Right ventricle myocardium inferior (tissue), 1 donor: ENCODE results near the gene STARD13. TPM values are rescaled to one million over a fixed set of nuclear protein-coding genes. Genes with fewer than 3 reads are reported as not detected.

Source experiments
- ATAC-seq: fragments of 200-7000 bp; cut with Tn5 transposase; one replicate; pipeline ENCODE4 v1.9.1; 2020; ENCODE audit warnings: mild to moderate bottlenecking, moderate library complexity
- DNase-seq: peaks from one replicate; pipeline ENCODE4 v3.0.0; 2021; ENCODE audit errors: missing footprints
- intact Hi-C: fragments of 100-400 bp; cut with DNase I; formaldehyde crosslinking; loops from one replicate; pipeline ENCODE4 v1.11.0; 2022
- total RNA-seq: library from RNA; stranded (reverse); fragmentation: NEBNext Ultra II Directional; extraction: Animal tissue kit (Norgen Biotek cat#: 25700); gene quantifications from one replicate; pipeline ENCODE4 v1.2.1, GENCODE V29; 2021
- donor health status: DM: no; HTN: yes; CAD: no; lungs with severe emphysema.

Gene STARD13
- total RNA-seq, 1 donor from 2014 or later, result 36.4 TPM

DNA sequence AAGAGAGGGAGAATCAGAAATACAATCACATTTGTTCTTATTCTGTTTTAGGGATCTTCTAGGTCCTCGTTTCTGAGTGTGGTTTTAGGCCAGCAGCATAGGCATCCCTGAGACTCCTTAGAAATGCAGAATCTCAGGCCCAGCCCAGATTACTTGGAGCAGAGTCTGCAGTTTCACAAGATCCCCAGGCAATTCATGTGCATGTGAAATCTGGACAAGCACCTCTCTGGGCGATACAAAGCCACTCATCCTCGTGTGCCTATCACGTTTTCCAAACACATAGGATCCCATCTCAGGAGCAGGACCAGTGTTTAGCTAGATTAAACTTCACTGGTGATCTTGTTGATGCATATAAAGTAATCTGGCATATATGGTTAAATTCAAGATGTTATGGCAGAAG lies 182.1 kb downstream of the STARD13 start:
- ATAC-seq, result no peak
- intact Hi-C loops, result no loop called here
- DNase-seq, result no peak

DNA sequence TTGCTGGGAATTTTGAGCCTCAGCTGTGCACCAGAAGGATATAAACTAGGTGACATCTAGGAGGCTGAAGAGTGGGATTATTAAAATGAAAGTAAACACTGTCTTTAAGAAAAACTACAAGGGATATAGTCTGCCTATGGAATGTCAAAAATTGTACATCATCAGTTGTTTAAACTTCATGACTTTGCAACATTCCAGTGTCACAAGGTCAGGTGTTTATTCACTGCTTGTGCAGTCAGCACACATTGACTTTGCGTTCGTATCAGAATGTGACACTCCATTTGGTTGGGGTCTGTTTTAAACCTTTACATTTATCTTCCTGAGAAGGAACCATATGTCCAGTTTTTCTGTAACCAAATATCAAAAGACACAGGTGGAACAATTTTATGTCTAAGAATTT lies 183.7 kb downstream of the STARD13 start:
- no peak for ATAC-seq
- DNase-seq, result no peak
- intact Hi-C loops, result no loop called here

DNA sequence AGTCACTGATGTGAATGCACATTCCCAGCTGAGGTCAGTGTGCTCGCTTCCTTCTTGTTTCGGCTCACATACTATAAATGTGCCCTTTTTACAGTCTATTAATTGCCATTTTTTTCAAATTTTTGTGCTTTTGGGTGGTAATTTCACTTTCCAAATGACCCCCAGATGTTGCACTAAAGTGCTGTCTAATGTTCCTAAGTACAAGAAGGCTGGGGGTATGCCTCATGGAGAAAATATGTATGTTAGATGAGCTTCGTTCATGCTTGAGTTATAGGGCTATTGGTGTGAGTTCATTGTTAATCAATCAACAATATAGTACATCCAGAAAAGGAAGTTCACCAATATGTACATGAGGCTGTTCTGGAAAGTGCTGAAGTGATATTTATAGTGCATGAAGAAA lies 184.7 kb downstream of the STARD13 start:
- intact Hi-C loops, result no loop called here
- no peak for ATAC-seq
- no peak for DNase-seq

DNA sequence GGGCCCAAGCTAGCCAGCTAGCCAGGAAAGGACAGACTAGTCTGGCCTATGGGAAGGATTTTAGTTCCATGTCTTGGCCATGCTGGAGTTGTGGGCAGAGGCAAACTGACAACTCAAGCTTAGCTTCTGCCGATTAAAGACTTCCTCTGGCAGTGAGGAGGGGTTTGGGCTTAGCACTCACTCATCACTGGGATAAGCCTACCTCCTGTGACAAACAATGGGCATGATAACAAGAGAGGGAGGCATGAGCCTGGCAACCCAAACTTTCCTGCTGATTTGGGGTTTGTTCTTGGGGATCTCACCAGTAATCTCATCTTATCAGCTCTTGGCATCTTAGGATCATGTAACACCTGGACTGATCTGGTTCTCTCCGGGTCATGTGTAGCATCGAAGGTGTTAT lies 185.7 kb downstream of the STARD13 start:
- no peak for ATAC-seq
- intact Hi-C loops, result no loop called here
- no peak for DNase-seq

DNA sequence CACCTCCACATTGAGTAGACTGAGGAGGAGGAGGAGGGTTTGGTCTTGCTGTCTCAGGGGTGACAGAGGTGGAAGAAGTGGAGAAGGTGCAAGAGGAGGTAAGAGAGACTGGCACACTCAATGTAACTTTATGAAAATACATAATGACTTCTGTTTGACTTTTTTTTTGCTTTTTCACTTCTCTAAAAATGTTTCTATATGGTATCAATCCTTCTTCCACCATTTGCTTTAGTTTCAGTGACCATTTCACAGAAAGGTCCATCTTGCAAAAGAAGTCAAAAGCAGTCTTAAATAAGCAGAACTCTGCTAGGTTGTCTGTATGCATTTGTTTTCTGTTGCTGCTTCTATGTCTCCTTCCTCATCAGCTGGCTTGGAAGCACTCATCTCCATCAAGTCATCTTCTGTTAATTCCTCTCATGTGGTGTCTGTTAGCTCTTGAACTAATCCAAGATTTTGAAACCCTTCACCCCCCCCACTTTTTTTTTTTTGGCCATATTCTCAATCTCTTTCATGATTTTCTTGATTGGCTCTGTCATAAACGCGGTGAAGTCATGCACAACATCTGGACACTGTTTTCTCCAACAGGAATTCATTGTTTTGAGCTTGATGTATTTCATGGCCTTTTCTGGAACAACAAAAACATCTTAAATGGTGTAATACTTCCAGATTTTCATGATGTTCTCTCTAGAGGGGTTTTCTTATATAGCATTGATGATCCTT lies 188.5 kb downstream of the STARD13 start:
- ATAC-seq (no peak), DNase-seq (no peak)
- intact Hi-C loops, result no loop called here

DNA sequence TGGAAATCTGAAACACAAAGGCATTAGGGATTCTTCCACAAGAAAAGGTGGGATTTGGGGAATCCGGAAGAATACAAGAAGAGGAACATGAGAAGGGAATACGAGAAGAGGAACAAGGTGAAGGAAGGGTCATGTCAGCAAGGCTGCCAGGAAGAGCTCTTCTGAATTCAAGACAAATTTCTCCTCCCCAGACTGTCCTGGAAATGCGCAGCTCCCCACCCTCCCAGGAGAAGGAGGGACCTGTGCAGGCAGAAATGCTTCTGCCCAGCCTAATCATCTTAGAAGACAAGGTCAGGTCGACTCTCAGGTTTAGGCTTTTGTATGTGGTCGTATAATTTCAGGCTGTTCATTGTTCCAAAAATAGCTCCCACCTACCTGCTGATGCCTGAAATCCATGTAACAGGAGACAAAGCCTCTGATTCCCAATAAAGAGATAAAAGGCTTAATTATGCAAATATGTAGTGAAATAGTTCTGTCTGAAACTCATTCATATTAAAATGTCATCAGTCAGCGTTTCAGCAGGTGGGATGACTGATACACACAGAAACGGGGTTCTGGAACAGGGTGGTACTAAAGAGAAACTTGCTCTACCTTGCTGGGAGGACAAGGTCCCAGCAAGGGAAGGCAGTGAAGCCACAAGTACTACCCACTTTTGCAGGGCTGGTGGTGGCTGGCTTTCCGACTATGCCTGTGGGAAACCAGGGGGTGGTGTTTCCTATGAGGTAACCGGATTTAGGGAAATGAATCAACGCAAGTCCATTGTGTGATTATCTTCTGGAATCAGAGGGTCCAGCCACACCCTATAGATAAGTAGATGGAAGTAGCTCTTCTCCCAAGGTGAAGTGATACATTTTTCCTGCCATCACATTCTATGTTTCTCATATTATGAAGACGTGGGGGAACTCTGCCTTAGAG lies 193.2 kb downstream of the STARD13 start:
- intact Hi-C loops, result no loop called here
- DNase-seq (no peak), ATAC-seq (no peak)

DNA sequence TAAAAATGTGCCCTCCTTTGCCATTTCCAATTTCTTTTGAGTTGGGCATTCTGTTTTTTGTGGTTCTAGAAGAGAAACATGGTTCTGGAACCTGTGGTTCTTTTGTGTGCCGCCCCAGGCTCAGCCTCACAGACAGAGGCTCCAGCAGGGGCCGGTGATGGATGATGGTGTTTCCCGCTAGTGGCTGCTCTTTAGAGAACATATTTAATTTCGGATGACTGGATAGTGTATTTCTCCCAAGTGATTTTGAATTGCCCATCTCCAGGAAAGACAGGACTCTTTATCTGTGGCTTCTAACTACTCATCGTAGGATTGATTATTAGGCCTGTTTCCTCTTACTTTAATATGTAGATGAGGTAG lies 194.2 kb downstream of the STARD13 start:
- ATAC-seq (no peak), DNase-seq (no peak)
- intact Hi-C loops, result no loop called here

DNA sequence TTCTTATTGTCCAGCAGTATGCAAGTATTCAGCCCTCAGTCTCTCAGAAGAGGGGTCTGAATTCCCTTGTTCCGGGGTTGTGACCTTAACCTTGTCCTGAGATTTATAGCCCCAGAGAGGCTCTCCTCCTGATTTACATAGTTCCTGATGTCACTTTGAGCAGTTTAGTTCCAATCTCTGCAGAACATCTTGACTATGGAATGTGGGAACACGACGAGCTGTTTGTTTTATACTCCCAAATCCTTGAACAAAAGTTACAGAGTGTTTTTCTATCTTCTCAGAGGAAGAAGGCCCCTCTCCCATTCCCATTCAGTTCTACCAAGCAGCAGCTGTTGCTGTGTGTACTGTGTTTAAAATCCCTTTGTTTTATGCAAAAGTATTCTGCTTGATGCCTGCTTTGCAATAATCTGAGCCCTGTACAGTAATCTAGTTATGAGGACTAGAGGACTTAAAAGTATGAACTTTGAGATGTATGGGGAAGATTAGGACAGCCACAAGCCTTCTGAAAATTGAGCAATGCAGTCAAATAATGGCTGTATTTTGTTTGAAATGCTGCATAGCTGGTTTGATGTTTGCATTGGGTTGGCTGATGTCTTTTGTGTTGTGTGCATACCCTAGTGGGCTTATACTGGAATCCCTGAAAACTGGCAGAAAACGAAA lies 194.7 kb downstream of the STARD13 start:
- intact Hi-C loops, result no loop called here
- no peak for ATAC-seq
- no peak for DNase-seq

DNA sequence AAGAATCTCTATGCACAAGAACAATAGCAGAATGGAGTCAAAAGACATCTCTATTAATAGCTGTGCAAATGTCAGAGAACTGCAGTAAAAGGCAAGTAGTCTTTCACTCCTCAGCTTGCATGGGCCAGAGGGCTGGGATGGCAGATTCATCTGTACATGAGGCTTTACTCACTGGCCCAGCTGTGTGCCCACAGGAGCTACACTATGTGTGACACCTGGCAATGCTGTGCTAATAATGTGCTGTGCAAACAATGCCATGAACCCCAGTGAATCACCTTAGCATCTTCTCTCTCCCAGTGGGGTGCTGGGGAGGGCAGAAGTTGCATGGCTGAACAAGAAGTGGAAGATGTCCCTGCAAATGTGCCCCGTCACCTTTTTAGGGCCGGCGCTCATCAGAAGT lies 196.2 kb downstream of the STARD13 start:
- ATAC-seq (no peak), DNase-seq (no peak)
- intact Hi-C loops, result no loop called here

DNA sequence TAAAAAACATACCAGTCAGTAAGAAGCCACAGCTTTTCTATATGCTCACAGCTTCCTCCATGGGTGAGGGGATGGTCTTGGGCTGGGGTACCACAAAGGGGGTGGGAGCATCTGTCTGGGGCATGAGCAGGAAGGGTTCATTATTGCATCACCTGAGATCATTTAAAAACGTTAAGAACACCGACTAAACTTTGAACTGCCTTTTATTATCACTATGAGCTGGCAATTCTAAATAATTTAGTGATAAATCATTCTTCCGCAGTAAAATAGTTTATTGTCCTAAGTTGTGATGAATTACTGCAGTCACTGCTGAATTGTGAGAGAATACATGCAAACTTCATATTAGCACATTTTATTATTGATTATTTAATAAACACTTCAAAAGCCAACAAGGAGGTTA lies 197.8 kb downstream of the STARD13 start:
- intact Hi-C loops, result no loop called here
- DNase-seq (no peak), ATAC-seq (no peak)

DNA sequence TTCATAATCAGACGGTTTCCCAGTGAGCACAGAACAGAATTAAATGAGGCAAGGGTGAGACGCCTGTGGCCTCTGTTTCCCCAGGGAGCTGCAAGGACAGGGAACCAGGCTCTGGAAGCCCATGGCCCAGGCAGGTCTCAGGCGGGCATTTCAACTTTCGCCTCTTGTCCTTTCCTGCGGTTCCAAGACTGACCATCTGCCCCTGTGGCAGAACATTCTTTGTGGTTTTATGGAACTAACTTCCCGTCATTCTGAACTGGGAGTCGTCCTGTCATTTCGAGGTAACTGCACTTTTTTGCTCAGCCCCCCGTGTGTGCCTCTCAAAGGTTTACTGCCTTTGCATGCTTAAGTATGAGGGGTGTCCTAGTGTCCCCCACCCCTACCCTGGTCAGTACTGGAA lies 198.5 kb downstream of the STARD13 start:
- intact Hi-C loops, result no loop called here
- ATAC-seq, result no peak
- no peak for DNase-seq

DNA sequence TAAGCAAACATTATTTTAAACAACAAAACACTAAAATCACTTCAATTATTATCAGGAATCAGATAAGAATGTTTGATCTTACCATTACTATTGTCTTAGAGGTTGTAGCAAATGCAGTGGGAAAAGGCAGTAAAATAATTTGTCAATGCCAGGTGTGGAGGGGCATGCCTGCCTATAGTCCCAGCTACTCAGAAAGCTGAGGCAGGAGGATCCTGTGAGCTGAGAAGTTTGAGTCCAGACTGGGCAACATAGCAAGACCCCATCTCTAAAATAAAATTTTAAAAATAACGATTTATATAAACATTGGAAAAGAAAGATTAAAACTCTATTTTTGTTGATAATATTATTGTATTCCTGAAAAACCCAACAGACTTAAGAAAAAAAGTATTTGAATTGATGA lies 202.5 kb downstream of the STARD13 start:
- intact Hi-C loops, result no loop called here
- DNase-seq (no peak), ATAC-seq (no peak)

DNA sequence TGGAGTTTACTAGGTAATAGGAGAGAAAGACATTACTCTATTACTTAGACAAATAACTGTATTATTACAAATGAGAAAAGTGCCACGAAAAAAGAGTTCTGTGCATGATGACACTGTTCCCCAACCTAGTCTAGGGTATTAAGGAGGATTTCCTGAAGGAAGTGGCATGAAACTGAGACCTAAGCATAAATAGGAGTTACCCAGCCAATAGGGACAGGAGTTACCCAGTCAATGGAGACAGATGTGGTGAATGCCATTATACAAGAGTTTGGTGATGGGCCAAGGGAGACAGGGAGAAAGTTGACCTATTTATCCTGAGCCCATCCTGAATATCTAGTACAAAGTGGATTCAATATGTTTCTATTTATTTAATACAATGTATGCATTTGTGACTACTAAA lies 203.9 kb downstream of the STARD13 start:
- intact Hi-C loops, result no loop called here
- ATAC-seq (no peak), DNase-seq (no peak)

DNA sequence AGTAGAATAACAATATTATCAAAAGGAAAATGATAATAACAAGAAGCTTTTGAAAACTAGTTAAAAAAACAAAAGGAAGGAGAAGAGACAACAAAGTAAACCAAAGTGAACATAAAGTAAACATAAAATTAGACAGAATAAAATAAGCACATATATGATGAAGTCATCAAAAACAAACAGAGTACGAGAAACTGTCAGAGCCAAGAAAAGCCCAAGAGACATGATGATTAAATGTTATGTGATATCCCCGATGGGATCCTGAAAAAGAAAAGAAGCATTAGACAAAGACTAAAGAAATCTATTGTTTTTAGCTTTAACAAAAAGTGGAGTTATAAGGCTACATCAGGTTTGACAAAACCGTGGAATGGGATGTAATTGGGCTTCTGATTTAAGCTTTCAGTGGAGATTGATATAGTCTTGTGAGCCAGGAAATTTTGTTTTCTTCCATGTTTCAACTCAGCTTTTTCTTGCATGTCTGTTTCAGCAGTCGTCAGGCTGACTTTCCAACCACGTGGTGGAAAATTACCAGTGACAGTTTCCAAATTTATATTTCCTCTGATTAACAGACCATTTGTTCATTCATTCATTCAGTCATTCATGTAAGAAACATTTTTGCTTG lies 204.5 kb downstream of the STARD13 start:
- intact Hi-C loops, result no loop called here
- ATAC-seq, result no peak

DNA sequence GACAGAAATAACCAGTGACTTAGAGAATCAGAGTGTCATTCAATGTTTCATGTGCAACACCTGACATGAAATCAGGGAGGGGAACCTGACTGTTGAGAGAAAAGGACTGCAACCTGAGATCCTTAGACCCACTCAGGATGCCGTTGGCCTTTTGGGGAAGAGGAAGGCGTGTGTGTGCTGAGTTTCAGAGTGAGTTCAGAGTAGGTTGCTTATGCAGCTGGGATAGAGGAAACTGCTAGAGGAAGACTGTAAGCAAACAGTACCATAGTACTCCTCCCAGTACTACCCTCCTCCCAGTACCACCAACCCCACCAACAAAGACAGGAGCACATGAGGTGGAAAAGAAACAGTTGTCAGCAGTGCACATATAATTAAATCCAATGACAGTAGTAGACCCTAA lies 205.6 kb downstream of the STARD13 start:
- intact Hi-C loops, result no loop called here
- no peak for DNase-seq
- ATAC-seq, result peak; percentile 54

More for the DNA sequence above, 204.5 kb downstream of the STARD13 start:
- DNase-seq, result no peak

DNA sequence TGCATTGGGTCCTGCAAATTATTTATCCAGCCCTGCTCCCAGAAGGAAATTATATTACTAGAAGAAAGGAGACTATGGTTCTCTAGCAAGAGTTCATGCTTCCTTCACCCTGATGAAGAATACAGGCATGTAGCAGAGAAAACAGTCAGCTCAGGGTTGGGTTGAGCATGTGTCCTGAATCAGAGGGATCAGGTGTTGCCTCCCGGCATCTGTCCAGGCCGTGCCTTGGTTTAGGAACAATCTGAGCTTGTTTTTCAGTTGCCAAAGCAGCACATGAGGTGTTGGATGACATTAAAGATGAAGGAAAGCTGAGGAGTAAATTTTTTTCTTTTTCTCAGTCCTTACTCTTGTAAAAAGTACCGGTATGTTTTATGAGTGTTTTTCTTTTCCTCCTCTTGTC lies 207.3 kb downstream of the STARD13 start:
- ATAC-seq, result no peak
- no peak for DNase-seq
- intact Hi-C loops, result no loop called here

DNA sequence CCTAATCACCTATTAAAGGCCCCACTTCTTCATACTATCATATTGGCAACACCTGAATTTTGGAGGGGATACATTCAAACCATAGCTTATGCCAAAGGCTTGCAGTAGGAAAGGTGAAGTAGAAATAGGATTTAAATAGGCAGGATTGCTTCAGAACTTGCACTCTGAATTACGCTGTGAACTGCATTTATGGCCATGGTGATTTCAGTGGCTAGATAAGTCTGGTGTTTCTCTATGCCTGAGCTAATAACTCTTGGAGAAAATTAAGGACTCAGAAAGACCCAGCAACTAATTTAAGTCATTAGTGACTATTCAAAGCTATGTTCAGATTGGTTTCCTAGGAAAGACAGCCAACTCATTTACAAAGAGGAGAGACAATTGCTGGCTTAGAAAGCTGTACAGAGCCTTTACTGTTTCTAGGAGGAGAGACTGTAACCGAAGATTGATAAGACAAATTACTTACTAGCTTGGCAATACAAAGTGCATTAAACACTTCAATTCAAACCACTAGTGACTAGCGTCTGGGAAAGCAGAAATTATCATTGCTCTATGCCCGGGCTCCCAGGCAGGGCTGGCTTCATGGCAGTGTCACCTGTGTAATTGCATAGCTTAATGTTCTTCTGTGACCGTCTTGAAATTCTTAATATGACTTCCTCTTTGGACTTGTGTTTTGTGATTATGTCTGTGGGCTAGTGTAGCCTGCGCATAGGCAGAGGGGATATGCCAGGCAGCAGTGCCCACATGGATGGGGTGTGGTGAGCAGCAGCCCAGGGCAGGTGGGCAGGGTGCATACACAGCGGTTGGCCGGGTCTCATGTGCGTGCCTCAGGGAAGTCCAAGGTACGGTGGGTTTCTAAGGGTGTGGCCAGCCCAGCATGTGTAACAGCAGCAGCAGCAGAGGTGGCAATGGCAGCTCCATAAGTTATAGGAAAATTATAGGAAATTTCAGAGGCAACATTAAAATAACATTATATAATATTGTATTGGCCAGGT lies 209.3 kb downstream of the STARD13 start:
- intact Hi-C loops, result no loop called here
- ATAC-seq (no peak), DNase-seq (no peak)

DNA sequence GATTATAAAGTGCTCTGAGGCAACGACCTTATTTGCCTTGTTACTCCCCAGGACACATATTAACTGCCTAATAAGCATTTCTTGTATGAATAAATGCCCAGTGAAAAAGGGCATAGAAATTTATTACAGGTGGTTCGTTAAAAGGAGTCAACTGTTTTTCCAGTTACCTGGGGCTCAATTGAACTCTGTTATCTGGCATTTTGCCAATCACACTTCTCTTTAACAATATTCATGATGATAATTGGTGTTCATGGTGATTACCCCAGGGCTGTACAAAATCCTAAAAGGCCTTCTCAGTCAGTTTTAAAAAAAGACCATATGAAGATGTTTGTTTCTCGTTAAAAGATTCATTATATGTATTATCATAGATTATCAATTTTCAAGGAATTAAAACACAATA lies 212.2 kb downstream of the STARD13 start:
- intact Hi-C loops, result no loop called here
- no peak for ATAC-seq
- DNase-seq, result no peak
